Activated naive CD4-positive, alpha-beta T cell treated with anti-CD3 and anti-CD28 coated beads for 36 hours (primary cell): ENCODE data around the gene OTOF. TPM values are rescaled to one million over a fixed set of nuclear protein-coding genes. Genes with fewer than 3 reads are reported as not detected.

Experiments used
- CTCF ChIA-PET: fragments of 350-600 bp; sonication (Branson Sonifier 250); formaldehyde crosslinking; loops from one replicate; lab custom pipeline; 2021; ENCODE audit warnings: antibody characterized with exemption; lab: Charles Lee
- DNase-seq: peaks from one replicate; pipeline ENCODE4 v3.0.0-alpha.2; 2020
- H3K27ac Mint-ChIP-seq: one replicate; pipeline ENCODE4 v1.8.0; 2021; ENCODE audit warnings: mild to moderate bottlenecking, mixed read lengths
- H3K27me3 Mint-ChIP-seq: one replicate; pipeline ENCODE4 v1.8.0; 2021; ENCODE audit warnings: low read depth, mixed read lengths
- H3K36me3 Mint-ChIP-seq: one replicate; pipeline ENCODE4 v1.8.0; 2021; ENCODE audit warnings: low read depth, mixed read lengths
- H3K4me1 Mint-ChIP-seq: one replicate; pipeline ENCODE4 v1.8.0; 2021; ENCODE audit warnings: low read depth, mixed read lengths
- H3K4me3 Mint-ChIP-seq: one replicate; pipeline ENCODE4 v1.8.0; 2021; ENCODE audit warnings: mild to moderate bottlenecking, moderate library complexity, mixed read lengths
- H3K9me3 Mint-ChIP-seq: one replicate; pipeline ENCODE4 v1.8.0; 2021; ENCODE audit warnings: mixed read lengths
- intact Hi-C: fragments of 100-400 bp; cut with micrococcal nuclease; formaldehyde crosslinking; loops from one replicate; pipeline ENCODE4 v1.15.1; 2023
- total RNA-seq, 2 experiments: library from RNA; stranded (reverse); gene quantifications; one replicate each; pipeline ENCODE4 v1.2.3, GENCODE V29; 2021

OTOF gene
- total RNA-seq, 2 experiments from 2014 or later: 0.45 to 0.52 TPM

DNA sequence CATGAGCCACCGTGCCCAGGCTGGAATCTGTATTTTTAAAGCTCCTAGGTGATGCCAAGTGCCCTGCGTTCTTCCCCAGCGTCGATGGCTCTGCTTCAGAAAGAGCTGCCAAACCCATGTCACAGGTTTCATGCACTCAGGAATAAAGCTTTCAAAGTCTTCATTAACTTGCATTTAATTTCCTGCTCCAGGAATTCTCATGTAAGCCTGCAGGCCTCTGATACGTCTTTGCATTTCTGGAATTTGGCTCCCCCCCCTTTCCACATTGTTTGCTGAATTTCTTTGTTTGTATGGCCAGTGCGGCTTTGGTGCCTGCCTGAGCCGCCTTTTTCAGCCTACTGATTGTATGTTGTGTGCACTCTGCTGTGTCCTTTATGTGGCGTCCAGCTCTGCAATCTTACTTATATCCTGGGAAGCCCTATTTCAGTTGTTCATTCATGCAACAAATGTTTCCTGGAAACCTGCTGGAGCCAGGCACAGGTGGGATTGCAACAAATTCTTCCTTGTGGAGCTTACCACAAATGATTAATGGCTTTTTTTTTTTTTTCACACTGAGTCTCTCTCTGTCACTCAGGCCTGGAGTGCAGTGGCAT is 17.9 kb upstream of the OTOF start:
- no peak overlapping the region for H3K4me3 Mint-ChIP-seq
- CTCF ChIA-PET: interaction anchor here (1.2 kb wide), 1 partner anchor 10 kb away, joined by 4 read pairs; no protein-coding TSS in a partner anchor
- H3K27ac Mint-ChIP-seq: no peak overlapping the region
- H3K9me3 Mint-ChIP-seq: no peaks in the 10 kb centered on the region
- no peaks in the 10 kb centered on the region for H3K27me3 Mint-ChIP-seq
- no peaks in the 10 kb centered on the region for H3K36me3 Mint-ChIP-seq
- no peak for DNase-seq
- intact Hi-C loops: no loop called here
- peaks cover 4% of the 10 kb centered on the region for H3K4me1 Mint-ChIP-seq

DNA sequence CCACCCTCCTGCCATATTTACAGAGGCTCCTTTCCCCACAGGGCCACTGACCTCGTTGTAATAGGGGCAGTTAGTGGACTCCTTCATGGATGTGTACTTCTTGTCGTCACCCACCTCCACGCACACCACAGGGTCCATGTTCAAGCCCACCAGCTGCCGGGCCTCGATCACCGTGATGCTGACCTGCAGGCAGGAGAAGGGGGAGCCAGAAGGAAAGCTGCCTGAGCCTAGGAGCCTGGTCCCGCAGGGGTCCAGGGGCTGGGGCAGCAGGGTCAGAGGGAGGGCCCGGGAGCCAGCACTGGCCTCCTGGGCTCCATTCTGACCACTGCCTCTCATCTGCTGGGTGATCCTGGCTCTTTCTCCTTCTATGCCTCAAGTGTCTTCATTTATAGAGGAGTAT is 17.0 kb upstream of the OTOF start:
- intact Hi-C loops: no loop called here
- no peaks in the 10 kb centered on the region for H3K27me3 Mint-ChIP-seq
- no peaks in the 10 kb centered on the region for H3K9me3 Mint-ChIP-seq
- H3K4me1 Mint-ChIP-seq: peaks cover 4% of the 10 kb centered on the region
- H3K4me3 Mint-ChIP-seq: no peak overlapping the region
- no peaks in the 10 kb centered on the region for H3K36me3 Mint-ChIP-seq
- no peak for DNase-seq
- H3K27ac Mint-ChIP-seq: no peak overlapping the region
- CTCF ChIA-PET: no interaction called here

DNA sequence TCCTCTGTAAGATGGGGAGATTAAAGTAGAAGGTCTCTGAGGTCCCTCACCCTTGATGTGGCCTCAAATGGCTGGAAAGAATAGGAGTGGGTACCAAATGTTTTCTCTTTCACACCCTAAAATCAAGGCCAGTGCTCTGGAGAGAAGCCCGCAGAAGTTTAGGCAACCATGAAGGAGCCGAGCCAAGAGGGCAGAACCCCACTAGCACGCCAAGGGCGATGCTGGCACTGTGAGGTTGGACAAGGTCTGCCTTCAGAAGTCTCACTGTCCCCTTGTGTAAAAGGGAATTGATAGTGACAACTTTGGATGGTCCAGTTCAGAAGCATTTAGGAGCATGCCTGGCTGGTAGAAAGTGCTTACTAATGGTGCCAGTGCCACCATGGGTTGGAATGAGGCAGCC is 16.3 kb upstream of the OTOF start:
- H3K27ac Mint-ChIP-seq: no peak overlapping the region
- no peak for DNase-seq
- H3K9me3 Mint-ChIP-seq: no peaks in the 10 kb centered on the region
- CTCF ChIA-PET: no interaction called here
- H3K4me3 Mint-ChIP-seq: no peak overlapping the region
- intact Hi-C loops: no loop called here
- H3K27me3 Mint-ChIP-seq: no peaks in the 10 kb centered on the region
- peaks cover 4% of the 10 kb centered on the region for H3K4me1 Mint-ChIP-seq
- no peaks in the 10 kb centered on the region for H3K36me3 Mint-ChIP-seq

DNA sequence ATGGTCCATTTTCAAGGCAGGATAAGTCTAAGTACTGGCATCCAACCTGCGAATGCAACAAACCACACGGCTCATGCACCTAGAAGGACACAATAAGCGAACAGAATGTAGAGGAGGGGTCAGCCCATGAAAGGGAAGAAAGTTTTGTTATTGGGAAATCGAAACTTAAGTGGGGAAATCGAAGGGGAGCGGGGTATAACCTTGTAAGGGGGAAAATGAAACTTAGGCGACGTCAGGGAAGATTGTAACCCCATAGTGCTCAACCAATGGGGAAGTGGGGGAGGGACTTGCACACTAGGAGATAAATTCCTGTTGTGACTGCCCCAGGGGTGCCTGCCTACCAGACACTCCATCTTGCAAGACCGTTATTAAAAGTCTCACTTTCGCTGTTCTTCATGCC is 15.6 kb upstream of the OTOF start:
- CTCF ChIA-PET: no interaction called here
- H3K36me3 Mint-ChIP-seq: no peaks in the 10 kb centered on the region
- H3K4me3 Mint-ChIP-seq: no peak overlapping the region
- intact Hi-C loops: no loop called here
- DNase-seq: no peak
- H3K9me3 Mint-ChIP-seq: no peaks in the 10 kb centered on the region
- H3K27me3 Mint-ChIP-seq: no peaks in the 10 kb centered on the region
- H3K27ac Mint-ChIP-seq: no peak overlapping the region
- H3K4me1 Mint-ChIP-seq: peaks cover 4% of the 10 kb centered on the region

DNA sequence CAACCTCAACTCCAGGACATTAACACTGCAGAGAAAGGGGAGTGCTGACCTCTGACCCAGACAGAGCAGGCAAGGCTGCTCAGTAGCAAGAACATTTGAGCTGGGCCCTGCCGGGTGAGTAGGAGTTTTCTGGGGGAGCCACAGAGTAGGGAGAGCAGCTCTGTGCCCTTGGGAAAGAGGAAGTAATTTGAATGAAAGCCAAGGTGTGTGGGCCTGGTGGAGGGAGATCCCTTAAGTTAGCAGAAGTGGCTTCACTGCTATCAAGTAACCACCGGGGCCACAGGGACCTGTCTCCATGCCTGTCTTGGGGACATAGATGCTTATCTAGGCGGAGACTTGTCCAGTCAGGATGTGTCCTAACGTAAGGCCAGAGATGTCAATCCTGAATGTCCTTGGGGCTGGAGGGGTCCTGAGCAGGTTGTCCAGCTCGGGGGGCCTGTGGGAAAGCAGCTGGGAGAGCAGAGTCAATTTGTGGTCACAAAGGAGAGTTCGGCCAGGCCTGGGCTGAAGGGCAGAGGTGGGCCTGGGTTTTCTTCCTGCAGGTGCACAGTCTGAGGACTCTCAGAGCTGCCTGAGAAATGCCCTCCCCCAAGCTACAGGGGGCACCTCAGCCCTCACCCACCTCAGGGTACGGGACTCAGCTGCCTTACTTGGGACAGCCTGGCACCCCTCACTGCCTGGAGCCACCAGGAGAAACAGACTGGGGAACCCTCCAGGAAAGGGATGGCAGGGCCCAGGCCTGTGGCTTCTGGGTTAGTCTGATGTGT is 15.0 kb upstream of the OTOF start:
- no peak overlapping the region for H3K27ac Mint-ChIP-seq
- no peak for DNase-seq
- CTCF ChIA-PET: interaction anchor here (1.5 kb wide), 1 partner anchor 27 kb away, joined by 4 read pairs; no protein-coding TSS in a partner anchor
- no peaks in the 10 kb centered on the region for H3K9me3 Mint-ChIP-seq
- no peaks in the 10 kb centered on the region for H3K27me3 Mint-ChIP-seq
- H3K36me3 Mint-ChIP-seq: no peaks in the 10 kb centered on the region
- no peak overlapping the region for H3K4me3 Mint-ChIP-seq
- intact Hi-C loops: no loop called here
- H3K4me1 Mint-ChIP-seq: peaks cover 4% of the 10 kb centered on the region

DNA sequence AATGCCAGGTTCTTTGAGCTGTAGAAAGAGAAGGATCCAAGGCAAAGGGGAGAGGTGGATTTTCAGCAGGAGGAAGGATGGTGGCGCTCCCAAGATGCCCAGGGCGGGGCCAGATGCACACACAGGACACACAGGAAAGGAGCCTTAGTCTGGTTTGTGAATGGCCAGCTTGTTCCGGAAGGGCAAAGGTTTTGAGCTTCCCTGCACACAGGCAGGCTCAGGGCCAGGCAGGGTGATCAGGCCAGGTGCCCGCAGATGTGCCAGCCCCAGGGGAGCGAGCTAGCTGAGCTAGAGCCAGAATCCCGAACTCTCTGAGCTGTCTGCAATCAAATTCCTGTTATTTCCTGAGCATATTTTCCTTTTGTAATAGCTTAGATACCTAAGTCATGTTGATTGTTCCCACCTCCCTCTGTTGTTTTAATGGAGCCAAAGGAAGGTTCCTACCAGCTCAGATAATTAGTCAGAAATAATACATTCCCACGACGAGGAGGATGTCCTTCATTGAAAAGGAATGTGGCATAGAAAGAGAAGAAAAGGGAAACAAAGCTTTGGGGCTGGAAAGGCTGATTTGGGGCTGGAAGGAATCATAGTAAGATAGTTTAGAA is 13.7 kb upstream of the OTOF start:
- intact Hi-C loops: no loop called here
- no peaks in the 10 kb centered on the region for H3K27me3 Mint-ChIP-seq
- no peaks in the 10 kb centered on the region for H3K9me3 Mint-ChIP-seq
- no peak overlapping the region for H3K27ac Mint-ChIP-seq
- H3K36me3 Mint-ChIP-seq: no peaks in the 10 kb centered on the region
- no peak for DNase-seq
- H3K4me1 Mint-ChIP-seq: peaks cover 4% of the 10 kb centered on the region
- H3K4me3 Mint-ChIP-seq: no peak overlapping the region
- CTCF ChIA-PET: interaction anchor here (0.7 to 1.5 kb wide), 3 partner anchors 11 to 28 kb away, joined by 3 to 4 read pairs (median 4); no protein-coding TSS in a partner anchor

DNA sequence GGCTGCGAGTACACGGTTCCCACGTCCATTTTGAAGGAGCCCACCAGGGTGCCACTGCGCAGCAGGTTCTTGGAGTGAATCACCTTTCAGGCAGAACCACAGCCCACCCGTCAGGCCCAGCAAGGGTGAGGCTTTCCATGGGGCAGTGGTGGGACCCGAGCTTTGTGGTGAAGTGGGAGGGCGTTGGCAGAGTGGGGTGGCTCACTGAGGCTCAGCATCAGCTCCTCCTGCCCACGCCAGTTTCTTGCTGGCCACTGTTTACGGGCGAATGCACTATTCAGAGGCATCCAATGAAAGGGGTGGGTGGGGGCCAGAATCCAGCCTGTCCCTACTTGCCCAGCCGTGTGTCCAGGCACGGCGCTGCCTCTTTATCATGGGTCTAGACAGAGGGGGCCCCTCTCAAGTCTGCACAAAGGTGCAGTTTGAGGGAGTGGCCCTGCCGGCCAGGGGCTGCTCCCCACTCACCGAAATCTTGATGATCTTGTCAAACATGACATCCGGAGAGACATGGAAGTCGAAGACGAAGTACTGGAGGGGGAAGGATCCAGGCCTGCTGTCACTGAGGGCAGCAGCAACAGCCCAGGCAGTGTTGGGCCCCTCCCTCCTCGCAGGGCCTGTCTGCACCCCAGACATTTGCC is 11.4 kb upstream of the OTOF start:
- Mint-ChIP-seq H3K36me3 (no peaks in the 10 kb centered on the region), H3K4me1 (peaks cover 4% of the 10 kb centered on the region), H3K27me3 (no peaks in the 10 kb centered on the region), H3K4me3 (no peak overlapping the region), H3K9me3 (no peaks in the 10 kb centered on the region), H3K27ac (no peak overlapping the region)
- no peak for DNase-seq
- CTCF ChIA-PET: interaction anchor here (1.7 kb wide), 1 partner anchor 15 kb away, joined by 3 read pairs; no protein-coding TSS in a partner anchor
- intact Hi-C loops: no loop called here

DNA sequence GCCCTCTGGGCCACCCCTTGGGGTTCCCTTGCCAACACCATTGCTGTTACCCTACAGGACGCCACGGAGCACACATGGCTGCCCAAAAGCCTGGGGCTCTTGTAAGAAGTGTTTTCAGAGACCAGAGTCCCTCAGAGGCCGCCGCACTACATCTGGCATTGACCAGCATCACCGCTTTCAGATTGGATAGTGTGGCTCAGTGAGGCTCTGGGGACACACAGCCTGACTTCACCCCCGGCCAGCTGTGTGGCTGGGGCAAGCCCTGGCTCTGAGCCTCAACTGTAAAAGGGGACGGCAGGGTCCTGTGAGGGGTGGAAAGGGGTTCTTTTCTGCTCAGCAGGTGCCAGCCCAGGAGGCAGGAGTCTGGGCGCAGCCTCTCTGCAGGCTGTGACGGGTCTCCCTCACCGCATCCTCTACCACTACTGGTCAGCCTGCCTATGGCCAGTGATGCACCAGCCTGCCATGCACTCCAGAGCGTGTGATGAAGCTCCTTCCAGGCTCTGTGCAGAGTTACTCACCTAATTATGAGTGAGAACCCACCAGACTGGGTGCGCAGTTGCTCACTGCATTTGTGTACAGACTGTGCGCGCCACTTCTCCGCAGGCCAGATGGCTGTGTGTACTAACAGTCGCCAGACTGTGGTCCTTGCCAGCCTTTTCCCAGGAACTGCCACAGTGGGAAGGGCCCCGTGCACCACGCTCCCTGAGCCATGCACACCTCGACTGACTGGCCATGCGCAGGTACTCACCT is 10.7 kb upstream of the OTOF start:
- intact Hi-C loops: no loop called here
- Mint-ChIP-seq H3K27ac (no peak overlapping the region), H3K36me3 (no peaks in the 10 kb centered on the region), H3K4me1 (peaks cover 3% of the 10 kb centered on the region), H3K4me3 (no peak overlapping the region), H3K27me3 (no peaks in the 10 kb centered on the region), H3K9me3 (no peaks in the 10 kb centered on the region)
- CTCF ChIA-PET: no interaction called here
- no peak for DNase-seq

DNA sequence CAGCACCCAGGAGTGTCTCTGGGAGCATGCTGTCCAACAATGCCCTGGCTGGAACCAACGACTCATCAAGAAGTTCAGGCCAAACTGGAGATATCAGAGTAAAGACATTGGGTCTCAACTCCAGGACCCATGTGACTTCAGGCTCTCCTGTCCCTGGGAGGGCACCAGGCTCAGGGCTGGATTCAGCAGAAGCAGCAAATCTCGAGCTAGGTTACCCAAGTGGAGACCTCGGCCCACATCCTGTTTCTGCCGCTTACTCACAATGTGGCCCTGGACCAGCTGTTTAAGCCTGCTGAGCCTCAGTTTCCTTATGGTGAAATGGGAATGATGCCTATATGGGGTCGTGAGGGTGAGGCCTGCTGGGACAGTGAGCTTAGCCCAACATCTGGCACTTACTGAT is 9.3 kb upstream of the OTOF start:
- Mint-ChIP-seq H3K36me3 (no peaks in the 10 kb centered on the region), H3K4me3 (no peak overlapping the region), H3K9me3 (no peaks in the 10 kb centered on the region), H3K27me3 (no peaks in the 10 kb centered on the region), H3K27ac (no peak overlapping the region), H3K4me1 (no peaks in the 10 kb centered on the region)
- intact Hi-C loops: no loop called here
- no peak for DNase-seq
- CTCF ChIA-PET: interaction anchor here (0.8 kb wide), 1 partner anchor 40 kb away, joined by 3 read pairs; no protein-coding TSS in a partner anchor

DNA sequence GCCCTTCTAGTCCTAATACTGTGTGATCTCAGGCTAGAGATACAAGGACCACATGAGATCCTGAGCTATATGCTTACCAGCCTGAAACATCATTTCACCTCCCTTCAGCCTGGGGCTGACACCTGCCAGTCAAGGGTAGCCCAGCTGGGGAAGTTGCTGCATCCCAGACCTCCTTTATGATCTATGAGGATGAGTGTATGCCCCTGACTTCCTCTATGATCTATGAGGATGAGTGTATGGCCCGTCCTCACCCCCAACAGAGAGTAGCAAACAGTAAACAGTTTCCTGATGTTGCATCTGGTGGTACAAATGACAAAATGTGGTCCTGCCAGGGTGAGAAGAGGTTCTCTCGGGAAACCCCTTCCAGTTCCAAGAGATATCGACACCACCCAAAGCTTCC is 8.9 kb upstream of the OTOF start:
- Mint-ChIP-seq H3K4me1 (no peaks in the 10 kb centered on the region), H3K4me3 (no peak overlapping the region), H3K36me3 (no peaks in the 10 kb centered on the region), H3K9me3 (no peaks in the 10 kb centered on the region), H3K27ac (no peak overlapping the region), H3K27me3 (no peaks in the 10 kb centered on the region)
- no peak for DNase-seq
- intact Hi-C loops: no loop called here
- CTCF ChIA-PET: interaction anchor here (0.8 kb wide), 1 partner anchor 39 kb away, joined by 3 read pairs; no protein-coding TSS in a partner anchor

DNA sequence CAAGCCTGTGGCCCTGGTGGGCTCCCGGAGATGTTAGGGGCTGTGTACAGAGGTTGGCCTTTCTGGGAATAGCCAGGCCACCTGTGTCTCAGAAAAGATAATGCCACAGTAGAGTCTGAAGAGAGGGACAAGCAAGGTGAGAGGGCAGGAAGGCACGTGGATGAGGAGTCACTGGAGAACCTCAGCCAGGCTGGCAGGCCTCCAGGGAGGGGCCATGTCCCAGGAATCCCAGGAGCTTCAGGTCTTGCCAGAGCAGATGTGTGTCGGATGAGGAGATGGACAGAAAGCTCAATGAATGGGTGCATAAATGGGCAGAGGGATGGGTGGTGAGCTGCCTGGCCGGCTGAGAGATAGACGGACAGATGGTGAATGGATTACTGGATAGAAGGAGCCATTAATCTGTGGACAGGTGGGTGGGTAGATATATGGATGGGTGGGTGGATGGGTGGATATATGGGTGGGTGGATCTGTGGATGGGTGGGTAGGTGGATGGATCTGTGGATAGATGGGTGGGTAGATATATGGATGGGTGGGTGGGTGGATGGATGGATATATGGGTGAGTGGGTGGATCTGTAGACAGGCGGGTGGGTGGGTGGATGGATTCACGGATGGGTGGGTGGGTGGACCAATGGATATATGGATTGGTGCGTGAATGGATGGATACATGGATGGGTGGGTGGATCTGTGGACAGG is 7.9 kb upstream of the OTOF start:
- no peak overlapping the region for H3K4me3 Mint-ChIP-seq
- CTCF ChIA-PET: no interaction called here

More for the DNA sequence above, 7.9 kb upstream of the OTOF start:
- Mint-ChIP-seq H3K36me3 (no peaks in the 10 kb centered on the region), H3K27me3 (no peaks in the 10 kb centered on the region), H3K9me3 (no peaks in the 10 kb centered on the region), H3K4me1 (no peaks in the 10 kb centered on the region), H3K27ac (no peak overlapping the region)
- intact Hi-C loops: no loop called here
- no peak for DNase-seq
